HG02798 (cell line): ENCODE measurements around the gene SOBP.
A peak's percentile ranks its signal among the peaks of the same experiment; 100 is the strongest.
"Not testable (repeated sequence)": the region's sequence is repeated elsewhere in the genome, so short reads cannot be mapped to it uniquely, and the experiment has no call there.

Experiments used
- ATAC-seq: cut with Tn5 transposase; IDR thresholded peaks from one replicate; pipeline ENCODE4 v1.9.1; 2021; ENCODE audit warnings: mild to moderate bottlenecking; ENCODE audit not compliant: unreplicated experiment, poor library complexity

SOBP gene

GRCh38 chr6:107519224-107519623, 29.3 kb downstream of the SOBP start:
- not testable (repeated sequence) for ATAC-seq

GRCh38 chr6:107520706-107521105, 30.8 kb downstream of the SOBP start:
- not testable (repeated sequence) for ATAC-seq

GRCh38 chr6:107523054-107523791, 33.3 kb downstream of the SOBP start:
- no peak for ATAC-seq

- ATAC-seq: no peak
Measured at GRCh38 chr6:107523794-107524193, 33.9 kb downstream of the SOBP start.

- ATAC-seq: no peak
Measured at GRCh38 chr6:107524626-107525025, 34.7 kb downstream of the SOBP start.

- no peak for ATAC-seq
Measured at GRCh38 chr6:107531868-107532267, 42.0 kb downstream of the SOBP start.

GRCh38 chr6:107532706-107533105, 42.8 kb downstream of the SOBP start:
- no peak for ATAC-seq

GRCh38 chr6:107533415-107534059, 43.6 kb downstream of the SOBP start:
- ATAC-seq: no peak

GRCh38 chr6:107534571-107535141, 44.7 kb downstream of the SOBP start:
- ATAC-seq: no peak

GRCh38 chr6:107535626-107536025, 45.7 kb downstream of the SOBP start:
- ATAC-seq: no peak

- ATAC-seq: peak; percentile 52
Measured at GRCh38 chr6:107536180-107536961, 46.5 kb downstream of the SOBP start.

- no peak for ATAC-seq
Measured at GRCh38 chr6:107537559-107537958, 47.6 kb downstream of the SOBP start.

- no peak for ATAC-seq
Measured at GRCh38 chr6:107538856-107539387, 49.0 kb downstream of the SOBP start.

GRCh38 chr6:107539409-107539808, 49.5 kb downstream of the SOBP start:
- no peak for ATAC-seq

- no peak for ATAC-seq
Measured at GRCh38 chr6:107539849-107540464, 50.0 kb downstream of the SOBP start.

- no peak for ATAC-seq
Measured at GRCh38 chr6:107540465-107540857, 50.5 kb downstream of the SOBP start.

- no peak for ATAC-seq
Measured at GRCh38 chr6:107542192-107542668, 52.3 kb downstream of the SOBP start.

GRCh38 chr6:107543088-107543487, 53.2 kb downstream of the SOBP start:
- ATAC-seq: no peak

- ATAC-seq: no peak
Measured at GRCh38 chr6:107543567-107543966, 53.6 kb downstream of the SOBP start.

GRCh38 chr6:107545763-107546162, 55.8 kb downstream of the SOBP start:
- ATAC-seq: no peak
